GM18868 (cell line): ENCODE data around the gene ZNF2.

ENCODE experiments used
- ATAC-seq: cut with Tn5 transposase; IDR thresholded peaks from one replicate; pipeline ENCODE4 v1.9.1; 2021; ENCODE audit warnings: mild to moderate bottlenecking, moderate library complexity; ENCODE audit not compliant: unreplicated experiment

Gene ZNF2

GRCh38 chr2:95204396-95204795, 38.8 kb downstream of the ZNF2 start:
- ATAC-seq, result no peak

GRCh38 chr2:95206096-95206495, 40.5 kb downstream of the ZNF2 start:
- no peak for ATAC-seq

GRCh38 chr2:95207111-95207961, 41.7 kb downstream of the ZNF2 start, which contains the start of gene ZNF892:
Gene ZNF892, plus strand, starts transcription at chr2:95207521. Its CDS starts 295 bp downstream, at chr2:95207816.
- peak; percentile 97 for ATAC-seq

DNA sequence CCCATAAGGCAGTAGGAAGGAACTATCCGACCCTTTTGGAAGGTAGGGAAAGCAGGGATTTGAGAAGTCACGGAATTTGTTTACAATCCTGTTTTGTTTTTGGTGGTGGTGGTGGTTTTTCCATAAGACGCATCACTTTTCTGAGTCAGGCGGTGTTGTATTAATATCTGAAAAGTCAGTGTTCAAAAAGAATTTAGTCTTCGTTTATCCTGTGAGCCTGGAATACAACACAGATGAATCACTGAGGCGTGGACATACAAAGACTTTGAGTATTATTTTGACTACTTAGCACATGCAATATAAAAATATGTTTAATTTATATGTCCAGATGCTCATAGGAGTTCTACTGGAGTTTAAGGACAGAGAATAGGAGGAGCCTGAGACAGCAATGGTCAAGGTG, 42.5 kb downstream of the ZNF2 start:
- ATAC-seq, result no peak

GRCh38 chr2:95215018-95215612, 49.5 kb downstream of the ZNF2 start:
- ATAC-seq, result no peak

- no peak for ATAC-seq
Measured at GRCh38 chr2:95220449-95220848, 54.8 kb downstream of the ZNF2 start.

- ATAC-seq, result no peak
Measured at GRCh38 chr2:95225658-95226057, 60.0 kb downstream of the ZNF2 start.

DNA sequence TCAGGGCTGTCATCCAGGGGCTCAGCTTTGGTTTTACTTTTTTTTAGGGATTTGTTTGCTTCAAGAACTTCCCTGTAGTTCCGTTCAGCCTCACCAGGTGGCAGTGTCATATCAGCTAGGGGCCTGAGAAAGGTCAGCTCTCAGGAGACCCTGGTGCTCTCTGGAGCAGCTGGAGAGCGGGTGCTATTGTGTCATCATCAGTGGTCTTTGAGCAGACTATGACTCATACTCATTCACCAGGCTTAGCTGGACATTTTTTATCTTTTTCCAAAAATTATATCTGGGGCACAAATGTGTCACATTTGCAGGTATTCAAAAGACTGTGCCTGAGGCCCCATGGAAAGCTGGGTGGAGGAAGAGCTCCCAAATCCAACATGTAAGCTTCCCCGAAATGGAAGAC, 66.1 kb downstream of the ZNF2 start:
- no peak for ATAC-seq

GRCh38 chr2:95232232-95232631, 66.6 kb downstream of the ZNF2 start:
- no peak for ATAC-seq
